H54 (cell line): Measurements from ENCODE around the gene SH2D4B.

Experiments used
- DNase-seq: peaks from one replicate; pipeline ENCODE4 v3.0.0; 2011; ENCODE audit warnings: low spot score, mixed read lengths; ENCODE audit not compliant: insufficient read length
- FAIRE-seq: peaks from 3 replicates; lab custom pipeline; 2011; peaks lifted over from hg19 to GRCh38; lab: Jason Lieb, UNC
- POLR2A ChIP-seq: IDR thresholded peaks from 2 replicates; pipeline ENCODE4 v1.6.1; 2011; ENCODE audit warnings: low read depth, mild to moderate bottlenecking, low read length

Gene SH2D4B

GRCh38 chr10:80537736-80538480 lies at the start of gene SH2D4B:
TSS of gene SH2D4B (plus strand) at chr10:80537902. CDS start at chr10:80538332, 430 bp downstream.
- FAIRE-seq (no peak), DNase-seq (no peak)

GRCh38 chr10:80488539-80489066 lies 49.1 kb upstream of the SH2D4B start:
- no peak for FAIRE-seq
- TF ChIP-seq POLR2A: no peak
- no peak for DNase-seq

More at GRCh38 chr10:80537736-80538480, at the start of gene SH2D4B:
- no peak for TF ChIP-seq POLR2A

GRCh38 chr10:80489371-80490112 lies 48.2 kb upstream of the SH2D4B start:
- DNase-seq (no peak), FAIRE-seq (no peak)
- TF ChIP-seq POLR2A: no peak

- no peak for TF ChIP-seq POLR2A
- no peak for DNase-seq
- no peak for FAIRE-seq
Measured at GRCh38 chr10:80491251-80492102, 46.2 kb upstream of the SH2D4B start.

GRCh38 chr10:80492848-80493521 lies 44.7 kb upstream of the SH2D4B start:
- no peak for TF ChIP-seq POLR2A
- FAIRE-seq: no peak

GRCh38 chr10:80493522-80494051 lies 44.1 kb upstream of the SH2D4B start:
- DNase-seq: no peak
- no peak for TF ChIP-seq POLR2A
- no peak for FAIRE-seq

More at GRCh38 chr10:80492848-80493521, 44.7 kb upstream of the SH2D4B start:
- DNase-seq: no peak

- no peak for DNase-seq
- FAIRE-seq: no peak
- no peak for TF ChIP-seq POLR2A
Measured at GRCh38 chr10:80496555-80497172, 41.0 kb upstream of the SH2D4B start.

GRCh38 chr10:80497187-80498077 lies 40.3 kb upstream of the SH2D4B start:
- no peak for TF ChIP-seq POLR2A
- FAIRE-seq: no peak
- DNase-seq: no peak

GRCh38 chr10:80498078-80498832 lies 39.4 kb upstream of the SH2D4B start:
- FAIRE-seq: no peak
- DNase-seq: no peak
- TF ChIP-seq POLR2A: no peak

GRCh38 chr10:80498833-80499741 lies 38.6 kb upstream of the SH2D4B start:
- no peak for TF ChIP-seq POLR2A
- DNase-seq (peak; percentile 93), FAIRE-seq (peak; percentile 98)
